ENCODE measurements around the gene TAX1BP3. TPM values are rescaled to one million over a fixed set of nuclear protein-coding genes. Genes with fewer than 3 reads are reported as not detected.
A peak's percentile ranks its signal among the peaks of the same experiment; 100 is the strongest.

The TAX1BP3 gene
- total RNA-seq, 1 experiment from 2014 or later = 76.3 TPM

GRCh38 chr17:3695129-3695722 is 26.8 kb upstream of the TAX1BP3 start:
- H3K79me1 ChIP-seq (ENCODE audit: insufficient read depth, low read depth, low read length, poor library complexity, severe bottlenecking) = no peaks in the 10 kb centered on the region
- no peak overlapping the region for H2AK5ac ChIP-seq (ENCODE audit: insufficient read length, low read length)
- H3K4me1 ChIP-seq (ENCODE audit: insufficient read depth, low read length) = no peaks in the 10 kb centered on the region
- H3K27ac ChIP-seq (ENCODE audit: insufficient read length, low read depth, low read length) = no peak overlapping the region
- Mint-ChIP-seq H3K9me3 (no peaks in the 10 kb centered on the region; a peak in 1 of 5 replicates), H3K4me1 (peaks cover 5 to 9% of the 10 kb centered on the region in 2 experiments), H3K27ac (no peak overlapping the region), H3K27me3 (ENCODE audit: low read depth) (peaks cover 44% of the 10 kb centered on the region), H3K4me3 (peak overlapping the region; percentile 63 to 76), H3K36me3 (ENCODE audit: insufficient read depth in 1 of 3, low read depth in 3 of 3) (no peaks in the 10 kb centered on the region)
- H3K4me2 ChIP-seq (ENCODE audit: insufficient read depth, insufficient read length, low read length) = peak overlapping the region; percentile 46
- no peak overlapping the region for H2BK20ac ChIP-seq (ENCODE audit: low read depth, low read length, poor library complexity, severe bottlenecking)
- TF ChIP-seq CTCF (conservative IDR thresholded peaks at IDR 0.05) = no peak
- H3K27me3 ChIP-seq (ENCODE audit: insufficient read depth, low read length) = no peaks in the 10 kb centered on the region
- no peaks in the 10 kb centered on the region for H3K79me2 ChIP-seq (ENCODE audit: insufficient read depth, low read length)
- no peak overlapping the region for H3K23ac ChIP-seq (ENCODE audit: insufficient read length, low read depth, low read length)
- H4K91ac ChIP-seq (ENCODE audit: insufficient read length, low read depth, low read length) = no peak overlapping the region
- peaks cover 3% of the 10 kb centered on the region for H4K20me1 ChIP-seq (ENCODE audit: control insufficient read depth, insufficient read depth, insufficient read length)
- no peak overlapping the region for H3K18ac ChIP-seq (ENCODE audit: insufficient read length, low read depth, low read length)
- H3K4ac ChIP-seq (ENCODE audit: low read depth, low read length) = no peak overlapping the region
- no peak overlapping the region for H3T11ph ChIP-seq (ENCODE audit: low read length)
- H2BK120ac ChIP-seq (ENCODE audit: low read depth, low read length, poor library complexity, severe bottlenecking) = no peak overlapping the region
- H3K14ac ChIP-seq (ENCODE audit: insufficient read depth, low read length) = no peak overlapping the region
- H3K9ac ChIP-seq (ENCODE audit: extremely low read depth, insufficient read length, low read length) = no peak overlapping the region
- no peak overlapping the region for H3K56ac ChIP-seq (ENCODE audit: insufficient read length, low read depth, low read length)
- no peak overlapping the region for H4K8ac ChIP-seq (replicated peaks; ENCODE audit: insufficient read length, low read depth, low read length)
- no peaks in the 10 kb centered on the region for H3K9me3 ChIP-seq (ENCODE audit: control insufficient read depth, low read depth, low read length)
- WGBS (ENCODE audit: extremely low coverage, insufficient read length, low lambda C conversion rate) = no CpG with 5 or more reads among the region's 17 CpGs
- no peak for DNase-seq
- H3K23me2 ChIP-seq (ENCODE audit: insufficient read length, low read depth, low read length, poor library complexity, severe bottlenecking) = peaks cover 4% of the 10 kb centered on the region
- no peak overlapping the region for H2BK12ac ChIP-seq (ENCODE audit: insufficient read length, low read depth, low read length)
- H2BK15ac ChIP-seq (ENCODE audit: low read depth, low read length) = no peak overlapping the region
- no peak overlapping the region for H4K5ac ChIP-seq (ENCODE audit: insufficient read length, low read depth, low read length)
- H2BK5ac ChIP-seq (ENCODE audit: insufficient read length, low read length) = no peak overlapping the region
- H2AFZ ChIP-seq (ENCODE audit: low read length) = no peak overlapping the region
